HG03196 (cell line): ENCODE results near the gene PSMD3.

Experiments
- ATAC-seq: cut with Tn5 transposase; IDR thresholded peaks from one replicate; pipeline ENCODE4 v1.9.1; 2021; ENCODE audit not compliant: unreplicated experiment

PSMD3 gene

GRCh38 chr17:39955726-39956225 is 24.8 kb upstream of the PSMD3 start:
- ATAC-seq = no peak

- ATAC-seq = no peak
Observed at GRCh38 chr17:39960524-39961041, 20.0 kb upstream of the PSMD3 start.

- ATAC-seq = no peak
Observed at GRCh38 chr17:39962642-39963220, 17.9 kb upstream of the PSMD3 start, which contains the start of gene GSDMA. Gene GSDMA (plus strand): TSS chr17:39963004. CDS start chr17:39965688, 2,684 bp downstream.

- no peak for ATAC-seq
Observed at GRCh38 chr17:39963829-39964228, 16.8 kb upstream of the PSMD3 start.

GRCh38 chr17:39965017-39965699 is 15.4 kb upstream of the PSMD3 start:
- no peak for ATAC-seq

- no peak for ATAC-seq
Observed at GRCh38 chr17:39966771-39967170, 13.8 kb upstream of the PSMD3 start.

GRCh38 chr17:39968761-39969160 is 11.8 kb upstream of the PSMD3 start:
- no peak for ATAC-seq

- no peak for ATAC-seq
Observed at GRCh38 chr17:39969375-39969774, 11.2 kb upstream of the PSMD3 start.

GRCh38 chr17:39970157-39970692 is 10.4 kb upstream of the PSMD3 start:
- no peak for ATAC-seq

- ATAC-seq = no peak
Observed at GRCh38 chr17:39971076-39971603, 9.5 kb upstream of the PSMD3 start.

- ATAC-seq = no peak
Observed at GRCh38 chr17:39972271-39972670, 8.3 kb upstream of the PSMD3 start.

- no peak for ATAC-seq
Observed at GRCh38 chr17:39973496-39973895, 7.1 kb upstream of the PSMD3 start.

- ATAC-seq = no peak
Observed at GRCh38 chr17:39974433-39974832, 6.2 kb upstream of the PSMD3 start.

- no peak for ATAC-seq
Observed at GRCh38 chr17:39975801-39976200, 4.8 kb upstream of the PSMD3 start.

- no peak for ATAC-seq
Observed at GRCh38 chr17:39979016-39979670, 1.5 kb upstream of the PSMD3 start.

GRCh38 chr17:39979893-39980350 is 685 bp upstream of the PSMD3 start:
- no peak for ATAC-seq

GRCh38 chr17:39981207-39981741 is 667 bp downstream of the PSMD3 start:
- no peak for ATAC-seq

GRCh38 chr17:39981766-39982375 is 1.3 kb downstream of the PSMD3 start:
- ATAC-seq = no peak

- ATAC-seq = no peak
Observed at GRCh38 chr17:39988206-39988810, 7.7 kb downstream of the PSMD3 start.

- no peak for ATAC-seq
Observed at GRCh38 chr17:39994448-39994847, 13.8 kb downstream of the PSMD3 start.
